PC-9 (cell line): ENCODE results near the gene CASR. TPM values are rescaled to one million over a fixed set of nuclear protein-coding genes. Genes with fewer than 3 reads are reported as not detected.

Source experiments
- Bru-seq: library from RNA; stranded (reverse); fragments of 400-500 nt; gene quantifications from one replicate; lab custom pipeline; 2021; lab: Mats Ljungman, UMichigan
- BruChase-seq, 2 experiments: library from RNA; stranded (reverse); fragments of 400-500 nt; gene quantifications; one replicate each; lab custom pipeline; 2021; lab: Mats Ljungman, UMichigan
- BruUV-seq: library from RNA; stranded (reverse); fragments of 400-500 nt; replicated peaks from 2 replicates; lab custom pipeline; 2021; lab: Mats Ljungman, UMichigan
- CTCF ChIA-PET: fragments of 300-600 bp; sonication (Branson Sonifier 250); formaldehyde crosslinking; loops from one replicate; lab custom pipeline; 2022; ENCODE audit warnings: antibody characterized with exemption; lab: Charles Lee
- POLR2A ChIA-PET: fragments of 300-600 bp; sonication (Branson Sonifier 250); formaldehyde crosslinking; loops from one replicate; lab custom pipeline; 2022; ENCODE audit warnings: antibody characterized with exemption; ENCODE audit not compliant: unreplicated experiment; lab: Charles Lee
- DNase-seq, 2 experiments: peaks; one replicate each; pipeline versions ENCODE4 v3.0.0 to v3.0.0-alpha.2; 2015 to 2022; ENCODE audit warnings: mixed read lengths in 1 of 2
- H2AFZ ChIP-seq: fragments of 200-600 bp; sonication (generic); 2 replicates; pipeline ENCODE4 v1.8.1; 2017; ENCODE audit warnings: antibody characterized with exemption
- H3F3A ChIP-seq: fragments of 200-600 bp; sonication (generic); 2 replicates; pipeline ENCODE4 v1.8.1; 2017; ENCODE audit warnings: antibody characterized with exemption, mild to moderate bottlenecking, low read depth; ENCODE audit not compliant: insufficient read depth
- H3K27ac ChIP-seq: fragments of 200-600 bp; sonication (generic); 2 replicates; pipeline ENCODE4 v1.6.1; 2016; ENCODE audit warnings: mixed run types
- H3K27me3 ChIP-seq: fragments of 200-600 bp; sonication (generic); 2 replicates; pipeline ENCODE4 v1.6.1; 2016; ENCODE audit warnings: low read depth, mixed run types; ENCODE audit not compliant: insufficient read depth
- H3K36me3 ChIP-seq: fragments of 200-600 bp; sonication (generic); 2 replicates; pipeline ENCODE4 v1.6.1; 2016; ENCODE audit warnings: low read depth, mixed run types
- H3K4me1 ChIP-seq: fragments of 200-600 bp; sonication (generic); replicated peaks from 2 replicates; pipeline ENCODE4 v1.6.1; 2016; ENCODE audit warnings: mixed run types; ENCODE audit not compliant: insufficient read depth
- H3K4me2 ChIP-seq: fragments of 200-600 bp; sonication (generic); 2 replicates; pipeline ENCODE4 v1.6.1; 2017; ENCODE audit warnings: mixed run types
- H3K4me3 ChIP-seq: fragments of 200-600 bp; sonication (generic); 2 replicates; pipeline ENCODE4 v1.6.1; 2016; ENCODE audit warnings: mixed run types
- H3K79me2 ChIP-seq: fragments of 200-600 bp; sonication (generic); 2 replicates; pipeline ENCODE4 v1.6.1; 2017; ENCODE audit warnings: low read depth, mixed run types
- H3K9me2 ChIP-seq: fragments of 200-600 bp; sonication (generic); 2 replicates; pipeline ENCODE4 v1.8.1; 2017; ENCODE audit warnings: mild to moderate bottlenecking; ENCODE audit not compliant: insufficient read depth
- H3K9me3 ChIP-seq: fragments of 200-600 bp; sonication (generic); 2 replicates; pipeline ENCODE4 v1.8.1; 2016; ENCODE audit warnings: low read depth; ENCODE audit not compliant: insufficient read depth
- H4K20me1 ChIP-seq: fragments of 200-600 bp; sonication (generic); 2 replicates; pipeline ENCODE4 v1.8.1; 2017; ENCODE audit not compliant: insufficient read depth
- EZH2 ChIP-seq: fragments of 200-600 bp; sonication (generic); IDR thresholded peaks from 2 replicates; pipeline ENCODE4 v1.8.0; 2017; ENCODE audit warnings: antibody characterized with exemption, low read depth
- intact Hi-C: fragments of 100-400 bp; cut with micrococcal nuclease; formaldehyde crosslinking; loops from one replicate; pipeline ENCODE4 v1.10.0; 2022; ENCODE audit not compliant: unreplicated experiment
- long read RNA-seq: library from polyadenylated mRNA; stranded (forward); transcript quantifications from one replicate; pipeline ENCODE4 v2.0.0, GENCODE V29; 2022
- total RNA-seq: library from RNA; stranded (reverse); gene quantifications from 2 replicates; pipeline ENCODE4 v1.2.3, GENCODE V29; 2021
- TF ChIP-seq, protein P1 (sequence below): fragments of 200-600 bp; sonication (generic); conservative IDR thresholded peaks from 2 replicates; pipeline ENCODE4 v1.6.1; 2017; ENCODE audit warnings: mixed run types, antibody characterized with exemption, mild to moderate bottlenecking, moderate library complexity

Gene CASR, protein sequence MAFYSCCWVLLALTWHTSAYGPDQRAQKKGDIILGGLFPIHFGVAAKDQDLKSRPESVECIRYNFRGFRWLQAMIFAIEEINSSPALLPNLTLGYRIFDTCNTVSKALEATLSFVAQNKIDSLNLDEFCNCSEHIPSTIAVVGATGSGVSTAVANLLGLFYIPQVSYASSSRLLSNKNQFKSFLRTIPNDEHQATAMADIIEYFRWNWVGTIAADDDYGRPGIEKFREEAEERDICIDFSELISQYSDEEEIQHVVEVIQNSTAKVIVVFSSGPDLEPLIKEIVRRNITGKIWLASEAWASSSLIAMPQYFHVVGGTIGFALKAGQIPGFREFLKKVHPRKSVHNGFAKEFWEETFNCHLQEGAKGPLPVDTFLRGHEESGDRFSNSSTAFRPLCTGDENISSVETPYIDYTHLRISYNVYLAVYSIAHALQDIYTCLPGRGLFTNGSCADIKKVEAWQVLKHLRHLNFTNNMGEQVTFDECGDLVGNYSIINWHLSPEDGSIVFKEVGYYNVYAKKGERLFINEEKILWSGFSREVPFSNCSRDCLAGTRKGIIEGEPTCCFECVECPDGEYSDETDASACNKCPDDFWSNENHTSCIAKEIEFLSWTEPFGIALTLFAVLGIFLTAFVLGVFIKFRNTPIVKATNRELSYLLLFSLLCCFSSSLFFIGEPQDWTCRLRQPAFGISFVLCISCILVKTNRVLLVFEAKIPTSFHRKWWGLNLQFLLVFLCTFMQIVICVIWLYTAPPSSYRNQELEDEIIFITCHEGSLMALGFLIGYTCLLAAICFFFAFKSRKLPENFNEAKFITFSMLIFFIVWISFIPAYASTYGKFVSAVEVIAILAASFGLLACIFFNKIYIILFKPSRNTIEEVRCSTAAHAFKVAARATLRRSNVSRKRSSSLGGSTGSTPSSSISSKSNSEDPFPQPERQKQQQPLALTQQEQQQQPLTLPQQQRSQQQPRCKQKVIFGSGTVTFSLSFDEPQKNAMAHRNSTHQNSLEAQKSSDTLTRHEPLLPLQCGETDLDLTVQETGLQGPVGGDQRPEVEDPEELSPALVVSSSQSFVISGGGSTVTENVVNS
- total RNA-seq (not detected in 2 replicates), Bru-seq, nascent RNA (percentile 0 among the genes with signal in this experiment), BruChase-seq, experiment 1, labeled RNA remaining after a 2-hour chase (percentile 1 among the genes with signal in this experiment), BruChase-seq, experiment 2, labeled RNA remaining after a 6-hour chase (not detected)
- long read RNA-seq = 0 reads

DNA sequence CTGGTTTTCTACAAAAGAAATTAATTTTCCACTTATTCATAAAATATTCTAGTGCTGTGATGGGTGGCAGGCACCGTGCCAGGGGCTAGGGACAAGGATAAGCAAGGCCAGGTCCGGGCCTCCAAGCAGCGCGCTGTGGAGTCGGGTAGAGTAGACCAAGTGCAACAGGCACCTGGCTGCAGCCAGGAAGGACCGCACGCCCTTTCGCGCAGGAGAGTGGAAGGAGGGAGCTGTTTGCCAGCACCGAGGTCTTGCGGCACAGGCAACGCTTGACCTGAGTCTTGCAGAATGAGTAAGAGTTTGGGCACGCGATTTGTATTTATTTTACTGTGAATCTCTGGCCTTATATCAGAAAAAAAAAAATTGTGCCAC is at the start of gene CASR:
Gene CASR, plus strand, starts transcription at position 148 of the 372 bp plus-strand sequence. CDS start 70,522 bp downstream, outside the sequence.
- DNase-seq = no peak
- no peaks in the 10 kb centered on the region for H3K79me2 ChIP-seq
- H3K9me2 ChIP-seq = no peaks in the 10 kb centered on the region
- ChIA-PET CTCF (no interaction called here), POLR2A (no interaction called here)
- H3K9me3 ChIP-seq = no peaks in the 10 kb centered on the region
- intact Hi-C loops = no loop called here
- no peak within 1 kb of the TSS for H3K27ac ChIP-seq
- H4K20me1 ChIP-seq = no peaks in the 10 kb centered on the region
- H3K27me3 ChIP-seq = peaks cover 31% of the 10 kb centered on the region; the same call in 1 of the 2 replicates
- no peaks in the 10 kb centered on the region for H3K36me3 ChIP-seq
- no peak within 1 kb of the TSS for H3K4me3 ChIP-seq
- TF ChIP-seq, protein P1, sequence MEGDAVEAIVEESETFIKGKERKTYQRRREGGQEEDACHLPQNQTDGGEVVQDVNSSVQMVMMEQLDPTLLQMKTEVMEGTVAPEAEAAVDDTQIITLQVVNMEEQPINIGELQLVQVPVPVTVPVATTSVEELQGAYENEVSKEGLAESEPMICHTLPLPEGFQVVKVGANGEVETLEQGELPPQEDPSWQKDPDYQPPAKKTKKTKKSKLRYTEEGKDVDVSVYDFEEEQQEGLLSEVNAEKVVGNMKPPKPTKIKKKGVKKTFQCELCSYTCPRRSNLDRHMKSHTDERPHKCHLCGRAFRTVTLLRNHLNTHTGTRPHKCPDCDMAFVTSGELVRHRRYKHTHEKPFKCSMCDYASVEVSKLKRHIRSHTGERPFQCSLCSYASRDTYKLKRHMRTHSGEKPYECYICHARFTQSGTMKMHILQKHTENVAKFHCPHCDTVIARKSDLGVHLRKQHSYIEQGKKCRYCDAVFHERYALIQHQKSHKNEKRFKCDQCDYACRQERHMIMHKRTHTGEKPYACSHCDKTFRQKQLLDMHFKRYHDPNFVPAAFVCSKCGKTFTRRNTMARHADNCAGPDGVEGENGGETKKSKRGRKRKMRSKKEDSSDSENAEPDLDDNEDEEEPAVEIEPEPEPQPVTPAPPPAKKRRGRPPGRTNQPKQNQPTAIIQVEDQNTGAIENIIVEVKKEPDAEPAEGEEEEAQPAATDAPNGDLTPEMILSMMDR = no peak
- no peak for TF ChIP-seq EZH2
- no peak within 1 kb of the TSS for H2AFZ ChIP-seq
- H3K4me2 ChIP-seq = no peak within 1 kb of the TSS
- no peaks in the 10 kb centered on the region for H3K4me1 ChIP-seq
- no TSS peak for BruUV-seq
- H3F3A ChIP-seq = no peaks in the 10 kb centered on the region

DNA sequence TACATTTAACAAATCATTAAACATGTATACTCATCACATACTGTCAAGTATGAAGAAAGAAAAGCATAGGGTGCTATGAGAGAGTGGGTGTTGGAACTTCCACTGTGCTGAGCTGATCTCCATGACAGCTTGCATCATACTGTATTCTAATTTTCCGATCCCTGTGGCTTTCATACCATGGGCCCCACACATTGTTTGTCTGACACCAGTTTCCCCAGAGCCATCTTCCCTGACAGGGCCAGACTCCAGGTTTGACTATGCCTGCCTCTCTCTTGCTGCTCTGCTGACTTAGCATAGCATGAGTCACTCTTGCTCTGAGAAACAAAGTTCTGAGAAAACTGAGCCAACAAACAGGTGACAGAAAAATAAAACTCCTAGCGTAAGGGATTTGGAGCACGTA is 37.0 kb upstream of the CASR start:
- BruUV-seq = no TSS peak

More for the DNA sequence above, 37.0 kb upstream of the CASR start:
- no peaks in the 10 kb centered on the region for H3K4me1 ChIP-seq
- no peaks in the 10 kb centered on the region for H3K36me3 ChIP-seq
- CTCF ChIA-PET = no interaction called here
- intact Hi-C loops = no loop called here
- H3K4me2 ChIP-seq = no peak overlapping the region
- no peak overlapping the region for H3K27ac ChIP-seq
- TF ChIP-seq, protein P1 = no peak
- TF ChIP-seq EZH2 = no peak
- H3K9me3 ChIP-seq = no peaks in the 10 kb centered on the region
- no peak for DNase-seq
- H4K20me1 ChIP-seq = no peaks in the 10 kb centered on the region
- POLR2A ChIA-PET = no interaction called here
- no peaks in the 10 kb centered on the region for H3K79me2 ChIP-seq
- no peaks in the 10 kb centered on the region for H3K27me3 ChIP-seq
- no peak overlapping the region for H2AFZ ChIP-seq
- H3K4me3 ChIP-seq = no peak overlapping the region
- 0 out of 2 replicates have a peak, but pooled peaks cover 3% of the 10 kb centered on the region for H3K9me2 ChIP-seq
- no peaks in the 10 kb centered on the region for H3F3A ChIP-seq
